Aorta (tissue), 5 donors: Measurements from ENCODE around the gene LSM12. TPM values are rescaled to one million over a fixed set of nuclear protein-coding genes. Genes with fewer than 3 reads are reported as not detected.
A peak's percentile ranks its signal among the peaks of the same experiment; 100 is the strongest.

Experiments used
- ATAC-seq: fragments of 200-7000 bp; cut with Tn5 transposase; one replicate; pipeline ENCODE4 v1.9.1; 2022; ENCODE audit warnings: moderate library complexity; ENCODE audit not compliant: low FRiP score
- DNase-seq, 2 donors: peaks; one replicate each; pipeline ENCODE4 v3.0.0-alpha.2; 2020
- H3K27ac ChIP-seq, 2 donors: one replicate each; pipeline ENCODE4 v1.5.1; 2013; ENCODE audit warnings: low read length in 2 of 2, mild to moderate bottlenecking in 2 of 2, moderate library complexity in 2 of 2, control low read depth in 1 of 2, inconsistent platforms in 1 of 2, low read depth in 1 of 2
- H3K27me3 ChIP-seq, 2 donors: one replicate each; pipeline ENCODE4 v1.6.1; 2013; ENCODE audit warnings: control low read depth in 1 of 2, low read length in 1 of 2, mild to moderate bottlenecking in 1 of 2, moderate library complexity in 1 of 2; ENCODE audit not compliant: insufficient read depth in 2 of 2, control insufficient read depth in 1 of 2
- H3K36me3 ChIP-seq, 2 donors: one replicate each; pipeline ENCODE4 v1.6.1; 2013; ENCODE audit warnings: control low read depth in 1 of 2, low read length in 1 of 2, mild to moderate bottlenecking in 1 of 2; ENCODE audit not compliant: insufficient read depth in 2 of 2, control insufficient read depth in 1 of 2
- H3K4me1 ChIP-seq, 2 donors: one replicate each; pipeline ENCODE4 v1.6.1; 2013; ENCODE audit warnings: low read length in 2 of 2, control low read depth in 1 of 2, mild to moderate bottlenecking in 1 of 2, moderate library complexity in 1 of 2; ENCODE audit not compliant: insufficient read depth in 2 of 2, control insufficient read depth in 1 of 2
- H3K4me3 ChIP-seq, 2 donors: one replicate each; pipeline ENCODE4 v1.5.1; 2013; ENCODE audit warnings: low read length in 2 of 2, control low read depth in 1 of 2, mild to moderate bottlenecking in 1 of 2
- H3K9me3 ChIP-seq: one replicate; pipeline ENCODE4 v1.6.1; 2013; ENCODE audit warnings: mild to moderate bottlenecking, low read length; ENCODE audit not compliant: control insufficient read depth
- WGBS, 2 donors: extraction: QIAGEN DNeasy Blood & Tissue Kit; methylation state at CpG; one replicate each; pipeline ENCODE4 v1.1.7; 2013; 5-methylcytosine and 5-hydroxymethylcytosine counted together
- intact Hi-C, 2 donors: fragments of 100-400 bp; cut with DNase I; formaldehyde crosslinking; loops; one replicate each; pipeline versions ENCODE4 v1.14.2 to v1.15.0; 2022
- polyA plus RNA-seq, 2 donors: library from polyadenylated mRNA; stranded (reverse); fragments of 200-250 nt; gene quantifications; one replicate each; pipeline ENCODE4 v1.2.3, GENCODE V29; 2013
- total RNA-seq, 2 donors: library from RNA; stranded (reverse); fragmentation: NEBNext Ultra II Directional; extraction: Animal tissue kit (Norgen Biotek cat#: 25700); gene quantifications; one replicate each; pipeline ENCODE4 v1.2.1, GENCODE V29; 2021
- donor health status: healthy with polysubstance abuse.
- donor health status: Bipolar disorder and iron deficiency.
- donor health status: DM: no; HTN: no; CAD: no.
- donor health status: DM: no; HTN: no; CAD: no.
- donor health status: DM: yes; HTN: yes; CAD: no.

LSM12 gene
- total and polyA plus RNA-seq, 4 donors, result 19.0 to 43.4 (median 28.3) TPM

GRCh38 chr17:44110823-44111633 is 44.6 kb upstream of the LSM12 start:
- Histone ChIP-seq H3K36me3 (no peaks in the 10 kb centered on the region), H3K27me3 (no peaks in the 10 kb centered on the region), H3K4me3 (peak overlapping the region; percentile 2 to 61), H3K27ac (peak overlapping the region; percentile 36 to 90), H3K4me1 (peaks cover 4 to 6% of the 10 kb centered on the region in 2 donors), H3K9me3 (no peaks in the 10 kb centered on the region)
- ATAC-seq, result peak; percentile 89
- WGBS, 2 donors, result 1% methylated on average over 25 to 28 of the region's 28 CpGs
- intact Hi-C loops, result loop anchor here in 1 of 2 donors (2.0 kb wide), 1 partner anchor 40 kb away; the partner anchor contains the start of gene G6PC3
- peak; percentile 99 to 100 for DNase-seq

- DNase-seq (no peak), ATAC-seq (no peak)
- no peaks in the 10 kb centered on the region for H3K36me3 ChIP-seq
- 41 to 53% methylated on average over 10 of the region's 10 CpGs for WGBS, 2 donors
- peaks cover 4 to 6% of the 10 kb centered on the region in 2 donors for H3K4me1 ChIP-seq
- no peaks in the 10 kb centered on the region for H3K9me3 ChIP-seq
- no peaks in the 10 kb centered on the region for H3K27me3 ChIP-seq
- H3K4me3 ChIP-seq, result peak overlapping the region; percentile 9 to 61
- intact Hi-C loops, result loop anchor here in 1 of 2 donors (2.0 kb wide), 1 partner anchor 39 kb away; the partner anchor contains the start of gene G6PC3
- peak overlapping the region; percentile 36 to 90 for H3K27ac ChIP-seq
Measured at GRCh38 chr17:44110011-44110686, 43.7 kb upstream of the LSM12 start.

GRCh38 chr17:44109312-44109630 is 42.8 kb upstream of the LSM12 start:
- Histone ChIP-seq H3K4me3 (peak overlapping the region in 1 of 2 donors; percentile 6), H3K4me1 (peaks cover 4 to 6% of the 10 kb centered on the region in 2 donors), H3K27me3 (no peaks in the 10 kb centered on the region), H3K27ac (peak overlapping the region; percentile 36 to 90), H3K36me3 (no peaks in the 10 kb centered on the region), H3K9me3 (no peaks in the 10 kb centered on the region)
- no peak for ATAC-seq
- 19 to 23% methylated on average over 4 of the region's 4 CpGs for WGBS, 2 donors
- no peak for DNase-seq
- intact Hi-C loops, result loop anchor here in 1 of 2 donors (5.0 kb wide), 1 partner anchor 37 kb away; the partner anchor contains the start of gene G6PC3

- peak; percentile 95 to 98 for DNase-seq
- peaks cover 4 to 6% of the 10 kb centered on the region in 2 donors for H3K4me1 ChIP-seq
- peak overlapping the region; percentile 36 to 90 for H3K27ac ChIP-seq
- H3K9me3 ChIP-seq, result no peaks in the 10 kb centered on the region
- H3K36me3 ChIP-seq, result no peaks in the 10 kb centered on the region
- 9 to 11% methylated on average over 16 of the region's 16 CpGs for WGBS, 2 donors
- peak overlapping the region in 1 of 2 donors; percentile 6 for H3K4me3 ChIP-seq
- peak; percentile 92 for ATAC-seq
- H3K27me3 ChIP-seq, result no peaks in the 10 kb centered on the region
- intact Hi-C loops, result loop anchor here (1.0 to 5.0 kb wide), 2 partner anchors 15 to 36 kb away; partner anchors contain the start of genes G6PC3 (in 1 of the 2) and HDAC5 (in 1 of the 2)
Measured at GRCh38 chr17:44108440-44109311, 42.2 kb upstream of the LSM12 start.

- 97% methylated on average over 4 of the region's 4 CpGs for WGBS, 2 donors
- ATAC-seq (no peak), DNase-seq (no peak)
- intact Hi-C loops, result loop anchor here in 1 of 2 donors (5.0 kb wide), 1 partner anchor 34 kb away; the partner anchor contains the start of gene G6PC3
- peak overlapping the region; percentile 4 to 6 for H3K27ac ChIP-seq
- H3K4me1 ChIP-seq, result peaks cover under 1 to 4% of the 10 kb centered on the region in 2 donors
- no peaks in the 10 kb centered on the region for H3K9me3 ChIP-seq
- no peaks in the 10 kb centered on the region for H3K27me3 ChIP-seq
- H3K4me3 ChIP-seq, result no peak overlapping the region
- no peaks in the 10 kb centered on the region for H3K36me3 ChIP-seq
Measured at GRCh38 chr17:44106801-44107200, 40.3 kb upstream of the LSM12 start.

- no peak for ATAC-seq
- H3K9me3 ChIP-seq, result no peaks in the 10 kb centered on the region
- H3K27ac ChIP-seq, result no peak overlapping the region
- DNase-seq, result no peak
- no peak overlapping the region for H3K4me3 ChIP-seq
- WGBS, 2 donors, result 48 to 50% methylated on average over 3 of the region's 3 CpGs
- no peaks in the 10 kb centered on the region for H3K36me3 ChIP-seq
- intact Hi-C loops, result loop anchor here in 1 of 2 donors (5.0 kb wide), 1 partner anchor 34 kb away; the partner anchor contains the start of gene G6PC3
- H3K27me3 ChIP-seq, result no peaks in the 10 kb centered on the region
- H3K4me1 ChIP-seq, result peaks cover 0 to 4% of the 10 kb centered on the region in 2 donors
Measured at GRCh38 chr17:44105941-44106340, 39.5 kb upstream of the LSM12 start.

GRCh38 chr17:44105483-44105882 is 39.0 kb upstream of the LSM12 start:
- Histone ChIP-seq H3K4me3 (no peak overlapping the region), H3K27me3 (no peaks in the 10 kb centered on the region), H3K27ac (no peak overlapping the region), H3K9me3 (no peaks in the 10 kb centered on the region), H3K4me1 (peaks cover 0 to 4% of the 10 kb centered on the region in 2 donors), H3K36me3 (no peaks in the 10 kb centered on the region)
- no peak for DNase-seq
- 61 to 64% methylated on average over 3 of the region's 3 CpGs for WGBS, 2 donors
- intact Hi-C loops, result loop anchor here in 1 of 2 donors (5.0 kb wide), 1 partner anchor 33 kb away; the partner anchor contains the start of gene G6PC3
- no peak for ATAC-seq
